GM19238 (cell line): ENCODE results near the gene PDCD1.

Experiments used
- DNase-seq: peaks from one replicate; pipeline ENCODE4 v3.0.0; 2011; ENCODE audit warnings: low spot score; ENCODE audit not compliant: insufficient read length

The PDCD1 gene

DNA sequence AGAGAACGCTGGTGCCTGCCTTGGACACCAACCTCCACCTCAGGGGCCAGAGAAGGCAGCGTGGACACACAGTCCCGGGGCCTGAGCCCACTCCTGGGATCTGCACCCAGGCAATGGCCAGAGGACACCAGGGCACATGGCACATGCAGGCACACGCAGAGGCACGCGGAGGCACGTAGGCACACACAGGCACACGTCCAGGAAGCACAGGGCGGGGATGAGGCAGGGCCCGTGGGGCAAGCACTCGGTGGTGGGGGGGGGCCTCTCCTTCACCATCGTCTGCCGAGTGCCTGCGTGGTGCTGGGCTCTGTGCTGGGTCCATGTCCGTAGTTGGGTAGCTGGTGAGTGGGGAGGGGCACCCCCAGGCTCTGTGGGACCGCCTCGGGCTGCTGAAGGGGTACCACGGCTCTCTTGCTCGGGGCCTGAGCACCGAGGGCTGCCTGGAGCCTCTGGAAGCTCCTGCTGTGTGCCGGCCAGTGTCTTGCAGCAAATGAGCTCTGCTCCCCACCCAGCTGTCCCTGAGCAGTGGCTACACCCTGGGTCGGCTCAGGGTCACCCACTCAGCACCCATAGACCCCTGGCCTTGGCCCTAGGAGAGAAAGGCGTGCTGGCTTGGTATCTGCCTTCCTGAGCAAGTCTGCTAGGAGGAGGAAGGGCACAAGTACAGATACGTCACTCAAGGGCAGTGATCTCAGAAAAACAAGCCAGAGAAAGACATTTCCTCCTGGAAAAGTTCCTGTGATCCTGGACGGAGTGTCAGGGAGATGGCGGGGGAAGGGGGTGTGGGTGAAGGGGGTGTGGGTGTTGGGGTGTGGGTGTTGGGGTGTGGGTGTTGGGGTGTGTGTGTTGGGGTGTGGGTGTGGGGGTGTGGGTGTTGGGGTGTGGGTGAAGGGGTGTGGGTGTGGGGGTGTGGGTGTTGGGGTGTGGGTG is 37.3 kb upstream of the PDCD1 start:
- no peak for DNase-seq

DNA sequence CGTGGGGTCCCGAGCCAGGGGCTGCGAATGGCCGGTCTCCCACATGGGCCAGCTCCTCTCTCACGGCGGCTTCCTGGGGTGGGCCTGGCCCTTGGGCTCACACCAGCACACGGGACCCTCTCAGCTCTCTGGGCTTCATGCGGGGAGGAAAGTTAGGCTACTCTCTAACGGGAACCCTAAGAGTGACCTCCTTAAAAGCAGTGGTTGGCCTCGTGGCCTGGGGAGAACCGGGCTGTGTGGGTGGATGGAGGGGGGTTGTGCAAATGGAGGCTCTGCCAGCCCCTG is 36.7 kb upstream of the PDCD1 start:
- DNase-seq, result no peak

GRCh38 chr2:241894681-241895426 is 36.2 kb upstream of the PDCD1 start:
- DNase-seq, result no peak

DNA sequence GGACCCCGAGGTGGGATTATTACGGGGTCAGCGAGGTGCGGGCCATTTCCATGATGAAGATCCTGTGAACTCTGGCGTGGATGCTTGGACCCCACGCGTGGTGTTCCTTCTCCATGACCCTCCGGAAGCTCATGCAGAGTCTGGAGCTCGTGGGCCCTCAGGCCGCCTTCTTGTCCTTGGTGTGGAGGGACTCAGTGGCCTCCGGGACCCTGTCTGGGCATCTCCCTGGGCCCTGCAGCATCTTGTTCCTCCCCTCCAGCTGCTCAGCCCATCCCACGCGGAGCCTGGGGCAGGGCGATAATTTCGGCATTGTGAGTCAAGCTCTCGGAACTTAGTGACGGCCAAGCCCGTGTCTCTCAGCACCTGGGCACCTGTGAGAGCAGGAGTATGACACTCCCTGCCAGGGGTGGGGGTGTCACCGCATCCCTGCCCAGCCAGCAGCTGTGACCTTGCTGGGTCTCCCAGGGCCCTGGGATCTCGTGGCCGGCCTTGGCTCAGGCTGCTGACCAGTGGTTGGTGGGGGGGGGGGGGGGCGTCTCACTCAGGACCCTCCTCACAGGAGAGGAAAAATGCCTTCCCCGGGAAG is 35.5 kb upstream of the PDCD1 start:
- no peak for DNase-seq

- DNase-seq, result no peak
Measured at GRCh38 chr2:241893265-241893664, 34.6 kb upstream of the PDCD1 start.

DNA sequence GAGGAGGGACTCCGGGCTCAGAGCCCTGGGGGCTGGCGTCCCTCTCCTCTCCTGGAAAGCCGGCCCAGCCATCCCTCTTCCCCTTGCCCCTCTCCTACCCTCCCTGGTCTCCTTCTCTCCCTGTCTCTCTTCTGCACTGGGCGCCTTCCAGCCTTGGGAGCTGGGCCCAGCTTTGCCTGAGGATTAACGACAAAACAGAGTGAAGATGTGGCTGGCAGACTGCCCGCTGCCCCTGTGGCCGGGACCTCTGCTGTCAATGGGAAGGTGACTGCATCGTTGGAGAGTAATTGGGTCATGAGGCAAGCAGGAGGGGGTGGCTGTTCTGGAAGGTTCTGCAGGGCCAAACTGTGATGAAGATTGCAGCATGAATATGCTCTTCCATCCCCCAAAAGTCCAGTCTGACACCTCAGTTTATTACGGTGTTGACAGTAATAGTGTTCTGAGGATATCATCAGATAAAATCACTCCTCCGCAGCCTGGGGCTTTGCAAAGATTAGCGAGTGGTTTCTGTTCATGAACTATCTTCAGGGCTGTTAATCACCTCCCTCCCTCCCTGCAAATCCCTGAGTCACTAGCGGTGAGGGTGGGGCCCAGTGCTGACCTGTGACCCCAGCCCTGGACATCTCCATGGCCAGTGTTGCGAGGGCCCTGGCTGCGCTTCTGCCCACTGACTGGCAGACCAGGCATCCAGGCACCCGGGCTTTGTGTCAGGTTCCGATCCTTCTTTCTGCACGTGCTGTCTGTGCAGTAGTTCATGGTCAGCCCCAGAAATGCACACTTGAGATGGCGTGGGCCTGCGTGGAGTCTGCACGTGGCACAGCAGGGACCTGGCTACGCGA is 33.8 kb upstream of the PDCD1 start:
- DNase-seq, result no peak

DNA sequence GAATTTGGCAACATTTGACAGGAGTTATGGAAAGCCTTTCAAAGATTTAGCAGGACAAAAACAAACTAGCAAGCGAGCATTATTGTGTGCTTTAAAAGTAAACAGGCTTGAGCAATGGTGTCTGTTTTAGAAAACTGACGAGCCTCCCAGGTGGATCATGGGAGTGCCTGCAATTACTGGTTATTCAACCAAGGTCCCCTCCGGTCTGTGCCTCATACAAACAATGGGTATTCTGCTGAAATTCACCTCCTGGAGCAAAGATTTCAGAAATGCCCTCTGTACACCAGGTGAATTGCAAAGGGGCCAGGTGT is 33.2 kb upstream of the PDCD1 start:
- no peak for DNase-seq

DNA sequence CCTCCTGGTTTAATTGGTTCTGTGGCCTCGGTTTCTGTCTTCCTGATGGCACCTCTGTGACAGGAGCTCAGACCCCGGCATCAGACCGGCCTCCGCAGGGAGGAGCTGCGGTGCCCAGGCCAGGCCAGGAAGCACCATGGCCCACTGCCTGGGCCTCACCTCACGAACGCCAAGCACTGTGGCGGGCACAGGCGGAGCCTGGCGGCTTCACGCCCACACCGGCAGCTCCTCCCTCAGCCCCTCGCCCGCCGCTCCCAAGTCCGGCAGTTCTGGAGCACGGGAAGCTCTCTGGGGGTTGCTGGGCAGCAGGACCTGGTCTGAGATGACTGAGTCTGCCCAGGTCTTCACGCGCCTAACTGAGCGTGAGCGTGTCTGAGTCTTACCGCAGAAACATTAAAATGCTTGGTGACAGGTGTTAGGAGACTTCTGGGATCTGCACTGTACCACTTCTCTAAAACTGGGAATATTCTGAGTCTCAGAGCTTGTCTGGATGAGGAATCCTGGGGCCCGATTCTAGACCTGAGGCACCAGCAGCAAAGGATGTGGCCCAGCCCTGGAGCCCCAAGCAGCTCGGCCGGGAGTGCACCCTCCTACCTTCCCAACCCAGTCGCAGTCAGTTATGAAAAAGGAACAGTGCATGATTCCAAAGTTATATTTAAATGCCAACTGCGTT is 32.8 kb upstream of the PDCD1 start:
- DNase-seq, result no peak

DNA sequence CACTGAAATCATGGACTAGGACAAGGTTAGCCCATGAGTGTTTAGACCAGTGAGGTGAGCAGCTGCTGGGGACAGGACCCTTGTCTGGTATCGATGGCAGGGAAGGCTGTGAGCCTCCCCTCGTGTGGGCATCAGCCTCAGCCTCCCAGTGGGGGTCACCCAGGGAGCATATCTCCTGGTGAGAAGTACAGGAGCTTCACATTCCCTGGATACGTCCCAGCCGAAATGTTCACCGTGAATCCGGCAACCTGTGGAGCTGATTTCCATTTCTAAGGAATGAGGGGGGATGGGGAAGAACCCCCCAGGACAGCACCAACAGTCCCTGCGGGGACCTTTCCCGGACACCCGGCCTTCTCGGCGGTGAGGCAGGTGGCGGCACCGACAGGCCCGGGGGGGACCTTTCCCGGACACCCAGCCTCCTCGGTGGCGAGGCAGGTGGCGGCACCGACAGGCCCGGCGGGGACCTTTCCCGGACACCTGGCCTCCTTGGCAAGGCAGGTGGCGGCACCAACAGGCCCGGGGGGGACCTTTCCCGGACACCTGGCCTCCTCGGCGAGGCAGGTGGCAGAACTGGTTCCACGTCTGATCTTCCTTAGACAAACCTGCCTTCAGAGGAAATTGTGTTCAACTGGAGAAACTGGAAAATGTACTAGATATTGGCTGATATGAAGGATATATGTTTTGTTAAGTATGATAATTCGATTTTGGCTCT is 32.0 kb upstream of the PDCD1 start:
- no peak for DNase-seq

DNA sequence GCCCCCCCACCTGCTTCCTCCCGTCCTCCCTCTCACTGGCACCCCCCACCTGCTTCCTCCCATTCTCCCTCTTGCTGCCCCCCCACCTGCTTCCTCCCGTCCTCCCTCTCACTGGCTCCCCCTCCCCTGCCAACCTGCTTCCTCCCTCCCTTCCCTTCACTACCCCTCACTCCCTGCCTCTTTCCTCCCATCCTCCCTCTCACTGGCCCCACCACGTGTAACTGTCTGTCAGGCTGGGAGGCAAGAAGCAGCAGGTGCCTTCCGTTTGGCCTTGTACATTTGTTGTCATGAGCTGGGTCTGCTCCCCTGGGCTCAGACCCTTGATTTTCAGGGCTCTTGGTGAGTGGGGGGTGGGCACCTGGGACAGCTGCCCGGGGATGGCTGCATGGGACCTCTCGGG is 29.9 kb upstream of the PDCD1 start:
- DNase-seq, result no peak

DNA sequence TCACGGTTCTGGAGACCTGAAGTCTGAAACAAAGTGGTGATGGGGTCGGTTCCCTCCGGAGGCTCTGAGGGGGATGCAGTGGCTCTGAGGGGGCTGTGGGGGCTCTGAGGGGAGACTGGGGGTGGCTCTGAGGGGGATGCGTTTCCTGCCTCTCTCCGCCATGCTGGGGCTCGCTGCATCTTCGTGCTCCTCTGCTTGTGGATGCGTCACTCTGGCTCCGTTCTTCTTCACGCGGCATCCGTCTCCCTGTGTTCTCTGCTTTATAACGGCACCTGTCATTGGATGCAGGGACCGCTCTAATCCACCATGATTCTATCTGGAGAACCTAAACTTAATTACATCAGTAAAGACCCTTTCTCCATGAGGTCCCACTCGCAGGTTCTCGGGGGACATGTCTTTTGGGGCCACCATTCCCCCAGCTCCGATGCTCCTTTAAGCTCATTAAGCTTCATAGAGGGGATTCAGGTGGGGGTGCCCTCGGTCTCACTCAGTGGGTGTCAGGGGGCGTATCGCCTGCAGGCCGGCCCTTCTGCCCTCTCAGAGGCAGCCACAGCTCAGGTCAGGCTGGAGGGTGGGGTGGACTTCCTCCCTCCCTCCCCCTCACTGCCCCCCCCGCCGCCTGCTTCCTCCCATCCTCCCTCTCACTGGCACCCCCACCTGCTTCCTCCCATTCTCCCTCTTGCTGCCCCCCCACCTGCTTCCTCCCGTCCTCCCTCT is 29.3 kb upstream of the PDCD1 start:
- DNase-seq, result no peak

DNA sequence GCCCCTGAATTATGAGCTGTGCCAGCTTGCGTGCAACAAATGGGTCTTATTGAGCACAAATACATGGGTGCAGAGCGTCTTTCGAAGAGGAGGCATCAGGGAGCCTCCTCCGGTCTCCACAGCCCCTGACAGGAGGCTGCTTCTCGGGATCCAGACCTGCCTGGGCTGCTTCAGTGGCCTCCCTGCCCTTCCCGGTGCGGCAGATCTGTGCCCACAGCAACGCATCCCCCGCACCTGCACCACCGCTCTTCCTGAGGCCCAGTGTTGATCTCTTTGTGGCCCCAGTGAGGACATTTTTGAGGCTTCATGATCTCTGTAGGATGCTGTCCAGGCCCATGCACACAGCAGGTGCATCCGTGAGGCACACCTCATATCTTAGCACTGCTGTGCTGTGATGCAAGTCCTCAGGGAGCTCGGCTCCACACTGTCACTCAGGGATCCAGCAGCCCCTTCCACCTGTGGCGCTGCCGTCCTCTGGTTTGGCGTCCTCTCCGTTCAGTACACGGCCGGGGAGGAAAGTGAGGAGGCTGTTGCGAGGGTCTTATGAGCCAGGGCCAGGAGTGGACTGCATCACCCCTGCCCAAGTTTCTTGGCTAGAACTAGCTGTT is 28.2 kb upstream of the PDCD1 start:
- no peak for DNase-seq

DNA sequence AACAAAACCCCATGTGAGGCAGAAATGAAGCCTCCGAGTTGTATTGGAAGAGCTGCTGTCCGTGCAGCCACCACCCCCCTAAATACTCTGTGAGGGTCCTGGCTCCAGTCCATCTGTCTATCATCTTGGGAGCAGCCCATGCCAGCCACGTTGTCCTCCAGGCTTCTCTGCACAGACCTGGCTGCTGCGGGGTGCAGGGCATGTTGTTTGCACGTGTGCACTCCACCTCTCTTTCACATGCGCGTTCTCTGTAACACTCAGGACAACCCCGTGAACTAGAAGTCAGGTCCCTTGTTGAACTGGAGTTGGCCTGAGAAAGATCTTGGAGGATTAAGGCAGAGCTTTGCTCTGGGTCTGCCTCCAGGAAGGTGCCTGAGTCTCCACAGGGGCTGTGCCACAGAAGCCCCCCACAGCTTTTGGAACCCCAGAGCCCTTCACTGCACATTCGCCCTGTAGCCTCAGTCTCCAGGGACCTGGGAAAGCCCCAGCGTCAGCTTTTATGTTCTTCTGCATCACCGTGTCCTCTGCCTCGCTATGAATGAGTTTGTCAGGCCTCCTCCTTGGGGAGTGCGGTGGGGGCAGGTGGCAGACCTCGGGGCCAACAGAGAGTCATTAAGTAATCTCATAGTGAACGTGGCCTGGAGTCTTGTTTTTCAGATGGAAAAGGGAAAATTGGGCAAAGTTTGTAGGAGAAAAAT is 27.4 kb upstream of the PDCD1 start:
- no peak for DNase-seq

DNA sequence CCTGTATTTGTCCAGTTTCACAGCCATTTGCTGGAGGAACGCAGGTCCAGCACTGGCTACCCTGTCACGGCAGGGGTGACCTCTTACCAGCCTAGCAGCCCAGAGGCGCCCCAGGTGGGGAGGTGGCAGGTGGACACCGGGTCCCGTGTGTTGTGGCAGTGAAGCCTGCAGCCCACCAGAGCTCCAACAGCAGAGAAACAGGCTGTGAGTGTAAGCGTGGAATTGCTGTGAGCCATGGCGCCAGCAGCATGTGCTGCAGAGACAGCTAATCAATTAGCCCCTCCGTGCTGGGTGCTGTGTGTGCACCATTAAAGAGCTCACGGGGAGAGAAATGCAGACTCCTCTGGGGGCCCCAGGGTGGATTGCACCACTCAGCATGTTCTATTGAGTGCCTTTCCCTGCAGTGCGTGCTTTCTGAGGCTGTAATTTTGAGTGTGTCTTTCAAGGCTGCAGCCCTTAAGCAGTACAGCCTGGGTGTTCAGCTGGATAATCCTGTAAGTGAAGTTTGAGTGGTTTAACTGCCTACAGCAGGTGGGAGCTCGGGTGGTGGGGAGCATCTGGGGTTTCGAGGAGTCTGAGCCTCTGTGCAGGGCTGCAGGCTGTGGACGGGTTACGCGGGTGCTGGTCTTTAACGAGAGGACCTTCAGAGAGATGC is 26.7 kb upstream of the PDCD1 start:
- DNase-seq, result no peak

GRCh38 chr2:241884951-241885290 is 26.2 kb upstream of the PDCD1 start:
- DNase-seq, result no peak

- peak; percentile 83 for DNase-seq
Measured at GRCh38 chr2:241882091-241882625, 23.5 kb upstream of the PDCD1 start.

GRCh38 chr2:241880311-241881073 is 21.8 kb upstream of the PDCD1 start:
- DNase-seq, result no peak

- no peak for DNase-seq
Measured at GRCh38 chr2:241879326-241879725, 20.6 kb upstream of the PDCD1 start.
